GM12874 (cell line): Measurements from ENCODE around the gene SLC1A4.

Source experiments
- TF ChIP-seq, protein P1 (sequence below): IDR thresholded peaks from 2 replicates; pipeline ENCODE4 v1.5.1; 2011; ENCODE audit warnings: low read depth, mild to moderate bottlenecking, control low read depth, low read length, moderate library complexity; ENCODE audit not compliant: insufficient read depth

SLC1A4 gene

DNA sequence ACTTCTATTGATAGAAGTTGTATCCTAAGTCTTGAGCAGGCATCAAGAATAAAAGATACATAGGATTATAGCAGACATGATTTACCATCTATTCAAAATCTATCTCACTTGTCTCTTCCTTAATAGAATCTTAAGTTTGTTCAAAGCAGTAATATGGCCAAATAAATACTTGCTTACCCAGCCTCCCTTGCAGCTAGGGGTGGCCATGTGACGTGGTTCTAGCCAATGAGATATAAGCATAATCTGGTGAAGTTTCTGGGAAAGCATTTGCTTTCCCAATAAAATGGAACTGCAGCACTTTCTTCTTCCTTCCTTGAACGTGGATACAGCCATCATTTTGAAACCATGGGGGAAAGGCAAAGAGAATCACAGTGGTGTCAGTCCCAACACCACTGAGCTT lies 33.7 kb upstream of the SLC1A4 start:
- TF ChIP-seq, protein P1, sequence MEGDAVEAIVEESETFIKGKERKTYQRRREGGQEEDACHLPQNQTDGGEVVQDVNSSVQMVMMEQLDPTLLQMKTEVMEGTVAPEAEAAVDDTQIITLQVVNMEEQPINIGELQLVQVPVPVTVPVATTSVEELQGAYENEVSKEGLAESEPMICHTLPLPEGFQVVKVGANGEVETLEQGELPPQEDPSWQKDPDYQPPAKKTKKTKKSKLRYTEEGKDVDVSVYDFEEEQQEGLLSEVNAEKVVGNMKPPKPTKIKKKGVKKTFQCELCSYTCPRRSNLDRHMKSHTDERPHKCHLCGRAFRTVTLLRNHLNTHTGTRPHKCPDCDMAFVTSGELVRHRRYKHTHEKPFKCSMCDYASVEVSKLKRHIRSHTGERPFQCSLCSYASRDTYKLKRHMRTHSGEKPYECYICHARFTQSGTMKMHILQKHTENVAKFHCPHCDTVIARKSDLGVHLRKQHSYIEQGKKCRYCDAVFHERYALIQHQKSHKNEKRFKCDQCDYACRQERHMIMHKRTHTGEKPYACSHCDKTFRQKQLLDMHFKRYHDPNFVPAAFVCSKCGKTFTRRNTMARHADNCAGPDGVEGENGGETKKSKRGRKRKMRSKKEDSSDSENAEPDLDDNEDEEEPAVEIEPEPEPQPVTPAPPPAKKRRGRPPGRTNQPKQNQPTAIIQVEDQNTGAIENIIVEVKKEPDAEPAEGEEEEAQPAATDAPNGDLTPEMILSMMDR = no peak

DNA sequence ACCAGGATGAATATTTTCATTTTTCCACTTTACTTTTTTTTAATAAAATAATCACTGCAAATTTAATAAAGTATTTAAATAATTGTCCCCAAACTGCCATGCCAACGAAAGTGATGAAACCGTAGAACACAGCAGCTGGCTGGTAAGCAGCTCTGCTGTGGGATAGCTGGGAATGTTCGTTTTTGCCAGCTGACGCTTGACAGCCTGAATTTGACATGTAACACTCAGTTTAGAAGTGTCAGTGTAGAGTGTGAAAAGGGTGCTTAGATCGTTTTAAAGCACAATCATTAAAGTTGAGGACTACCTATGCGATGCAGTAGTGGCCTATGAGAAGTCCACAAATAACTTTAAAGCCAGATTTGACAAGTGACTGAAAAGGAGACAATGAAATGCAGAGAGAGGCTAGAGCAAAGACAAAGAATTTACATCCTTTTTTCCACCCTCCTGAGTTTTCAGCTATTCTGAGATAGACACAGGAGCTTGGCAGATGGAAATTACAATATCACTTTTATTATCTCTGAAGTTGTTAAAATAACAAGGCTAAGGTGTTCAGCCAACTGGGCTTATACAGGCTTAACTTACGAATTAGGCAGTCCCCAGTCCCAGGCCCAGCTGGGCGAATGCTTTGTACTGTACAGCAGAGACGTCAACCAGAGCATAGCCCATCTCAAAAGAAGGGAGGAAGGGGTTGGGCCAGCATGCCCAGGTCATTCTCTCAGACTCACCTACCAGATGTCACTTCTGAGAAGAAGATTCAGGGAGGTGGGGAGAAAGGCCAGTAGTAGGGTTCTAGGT lies 31.9 kb upstream of the SLC1A4 start:
- TF ChIP-seq, protein P1 = no peak

DNA sequence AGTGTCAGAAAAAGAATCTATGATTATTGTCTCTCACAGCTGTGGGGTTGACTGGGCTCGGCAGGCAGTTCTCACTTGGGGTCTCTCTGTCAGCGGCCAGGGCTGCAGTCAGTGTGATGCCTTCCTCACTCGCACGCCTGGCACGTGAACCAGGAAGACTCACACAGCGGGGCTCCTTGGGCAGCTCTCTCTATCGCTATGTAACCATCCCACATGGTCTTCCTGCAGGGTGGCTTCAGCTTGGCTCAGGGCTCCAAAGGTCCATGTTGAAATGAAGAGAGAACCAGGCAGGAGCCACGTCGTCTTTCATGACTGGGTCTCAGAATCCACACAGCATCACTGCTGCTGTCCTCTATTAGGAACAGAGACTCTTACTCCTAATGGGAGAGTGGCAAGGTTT lies 30.6 kb upstream of the SLC1A4 start:
- TF ChIP-seq, protein P1 = no peak

DNA sequence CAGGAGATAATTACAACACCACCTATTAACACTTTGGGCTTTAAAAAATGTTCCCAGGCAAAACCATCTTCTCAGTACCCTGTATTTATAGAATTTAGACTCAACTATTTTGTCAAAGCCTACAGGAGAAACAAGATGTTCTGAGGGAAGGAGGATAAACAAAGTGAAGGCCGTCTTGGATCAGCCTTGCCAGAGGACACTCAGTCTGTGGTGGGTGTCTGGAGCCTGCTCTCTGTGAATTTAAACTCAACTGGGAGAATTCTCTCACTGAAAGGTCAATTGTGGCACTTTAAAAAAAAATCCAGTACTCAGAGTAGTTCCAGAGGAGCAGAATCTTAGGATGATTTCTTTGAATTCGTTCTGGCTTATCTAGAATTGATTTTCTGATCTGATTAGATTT lies 28.4 kb upstream of the SLC1A4 start:
- TF ChIP-seq, protein P1 = no peak

- TF ChIP-seq, protein P1 = no peak
Observed at GRCh38 chr2:64963719-64964118, 25.5 kb upstream of the SLC1A4 start.

DNA sequence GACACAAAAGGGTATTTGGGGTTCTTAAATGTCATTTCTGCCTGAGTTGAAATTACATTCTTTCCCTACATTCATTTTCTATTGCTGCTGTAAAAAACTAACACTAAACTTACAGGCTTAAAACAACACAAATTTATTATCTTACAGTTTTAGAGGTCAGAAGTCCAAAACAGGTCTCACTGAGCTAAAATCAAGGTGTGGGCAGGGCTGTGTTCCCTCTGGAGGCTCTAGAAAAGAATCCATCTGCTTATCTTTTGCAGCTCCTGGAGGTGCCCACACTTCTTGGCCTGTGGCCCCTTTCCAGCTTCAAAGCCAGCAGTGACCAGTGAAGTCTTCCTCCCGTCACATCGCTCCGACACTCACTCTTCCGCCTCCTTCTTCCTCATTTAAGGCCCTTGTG lies 23.2 kb upstream of the SLC1A4 start:
- TF ChIP-seq, protein P1 = no peak

DNA sequence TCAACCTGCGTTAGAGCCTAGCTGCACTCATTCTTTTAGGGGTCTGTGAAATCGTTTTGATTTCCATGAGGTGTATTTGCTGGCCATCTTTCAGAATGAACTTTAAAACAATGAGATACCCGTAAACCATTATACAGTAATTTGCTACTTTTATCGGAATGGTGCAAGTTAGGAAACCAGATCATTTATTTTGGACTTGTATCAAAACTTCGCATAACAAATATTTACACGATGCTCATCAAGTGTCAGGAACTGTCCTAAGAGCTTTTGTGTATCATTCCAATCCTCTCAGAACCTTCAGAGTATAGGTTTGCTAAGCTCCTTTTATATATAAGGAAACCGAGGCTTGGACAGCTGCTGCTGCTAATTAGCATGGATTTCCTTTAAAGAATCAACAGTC lies 22.4 kb upstream of the SLC1A4 start:
- TF ChIP-seq, protein P1 = no peak
